Effector CD8-positive, alpha-beta T cell (primary cell): Measurements from ENCODE around the gene ZSWIM4.

Source experiments
- DNase-seq: peaks from one replicate; lab custom pipeline; 2025; lab: John Stamatoyannopoulos, UW

Gene ZSWIM4

DNA sequence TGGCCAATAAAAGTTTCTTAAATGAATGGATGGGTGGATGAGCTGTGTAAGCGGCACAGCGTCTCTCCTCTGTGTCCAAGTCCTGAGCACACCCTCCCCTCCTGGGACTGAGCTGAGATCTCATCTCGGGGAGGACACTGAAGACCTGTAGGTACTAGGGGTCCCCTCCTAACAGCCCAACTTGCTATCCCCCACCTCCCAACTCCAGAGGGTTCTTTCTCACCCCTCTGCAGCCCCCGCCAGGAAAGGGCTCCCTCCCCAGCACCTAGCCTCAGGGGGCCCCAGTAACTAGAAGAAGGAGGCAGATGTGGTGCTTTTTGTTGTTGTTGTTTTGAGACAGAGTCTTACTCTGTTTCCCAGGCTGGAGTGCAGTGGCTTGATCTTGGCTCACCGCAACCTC lies 80.6 kb downstream of the ZSWIM4 start:
- no peak for DNase-seq

DNA sequence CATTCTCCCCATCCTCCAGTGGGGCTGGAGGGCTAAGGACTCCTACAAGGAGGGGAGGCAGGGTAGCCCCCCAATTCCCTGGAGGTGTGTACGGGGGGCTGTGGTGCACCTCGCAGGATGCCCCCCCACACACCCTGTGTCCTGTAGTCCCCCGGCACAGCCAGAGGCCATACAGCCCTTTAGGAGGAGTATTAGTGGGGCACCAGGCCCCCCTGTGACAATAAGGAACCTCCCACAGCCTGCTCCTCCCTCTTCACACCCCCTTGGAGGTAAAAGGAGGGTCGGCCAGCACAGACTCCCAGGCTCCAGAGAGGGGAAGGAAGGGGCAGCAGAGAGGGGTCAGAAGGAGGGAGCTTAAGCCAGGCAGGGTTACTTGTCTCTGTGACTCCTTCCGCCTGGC lies 81.6 kb downstream of the ZSWIM4 start, which contains the start of gene NANOS3:
TSS of gene NANOS3 (plus strand) at position 301 of the 400 bp plus-strand sequence. CDS start 115 bp downstream, outside the sequence.
- DNase-seq, result no peak

DNA sequence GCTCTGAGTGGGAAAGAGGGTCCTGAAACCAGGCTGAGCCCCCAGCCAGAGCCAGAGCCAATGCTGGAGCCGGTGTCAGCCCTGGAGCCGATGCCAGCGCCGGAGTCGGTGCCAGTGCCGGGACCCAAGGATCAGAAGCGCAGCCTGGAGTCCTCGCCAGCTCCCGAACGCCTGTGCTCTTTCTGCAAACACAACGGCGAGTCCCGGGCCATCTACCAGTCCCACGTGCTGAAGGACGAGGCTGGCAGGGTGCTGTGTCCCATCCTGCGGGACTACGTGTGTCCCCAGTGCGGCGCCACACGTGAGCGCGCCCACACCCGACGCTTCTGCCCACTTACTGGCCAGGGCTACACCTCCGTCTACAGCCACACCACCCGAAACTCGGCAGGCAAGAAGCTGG lies 82.1 kb downstream of the ZSWIM4 start:
- DNase-seq, result no peak

DNA sequence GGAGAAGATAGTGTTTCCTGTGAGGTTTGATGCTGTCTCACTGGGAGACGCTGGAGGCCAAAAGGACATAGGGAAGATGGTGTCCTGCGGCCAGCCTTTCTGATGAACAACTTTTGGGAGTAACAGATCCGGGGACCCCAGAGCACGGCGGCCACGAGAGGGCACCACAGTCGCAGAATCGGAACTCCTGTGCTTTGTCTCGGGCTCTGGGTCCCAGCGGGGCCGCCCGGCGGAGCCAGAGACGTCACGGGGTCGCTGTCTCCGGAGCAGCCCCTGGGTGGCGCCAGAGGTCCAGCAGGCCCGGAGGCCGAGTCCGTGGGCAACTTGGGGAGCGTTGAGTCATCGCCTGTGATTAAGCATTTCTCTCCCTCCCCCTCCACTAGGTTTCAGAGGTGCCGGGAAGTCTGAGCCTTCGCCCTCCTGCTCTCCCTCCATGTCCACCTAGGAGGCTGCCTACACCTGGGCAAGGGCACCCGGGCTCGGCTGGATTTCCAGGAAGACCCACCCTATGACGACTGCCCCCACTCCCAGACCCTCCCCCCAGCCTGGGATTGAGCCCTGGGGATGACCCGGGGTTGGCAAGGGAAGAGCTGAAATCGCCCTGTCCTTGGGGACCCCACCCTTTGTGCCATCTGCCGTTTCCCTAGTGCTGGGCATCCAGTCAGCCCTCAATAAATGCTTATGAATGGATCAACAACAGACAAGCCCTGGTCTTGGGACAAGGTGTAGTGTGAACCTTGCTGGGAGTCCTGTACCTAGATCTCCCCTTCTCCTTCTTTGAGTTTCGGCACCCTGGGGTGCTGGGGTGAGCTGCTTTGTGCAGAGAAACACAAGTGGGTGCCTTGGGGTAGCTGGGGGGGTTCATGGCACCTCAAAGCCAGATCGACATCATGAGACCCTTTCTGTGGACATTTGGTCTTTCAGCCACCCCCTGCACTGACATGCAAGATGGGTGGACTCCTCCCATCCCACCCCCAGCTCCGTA lies 85.1 kb downstream of the ZSWIM4 start:
- DNase-seq, result peak; percentile 94

DNA sequence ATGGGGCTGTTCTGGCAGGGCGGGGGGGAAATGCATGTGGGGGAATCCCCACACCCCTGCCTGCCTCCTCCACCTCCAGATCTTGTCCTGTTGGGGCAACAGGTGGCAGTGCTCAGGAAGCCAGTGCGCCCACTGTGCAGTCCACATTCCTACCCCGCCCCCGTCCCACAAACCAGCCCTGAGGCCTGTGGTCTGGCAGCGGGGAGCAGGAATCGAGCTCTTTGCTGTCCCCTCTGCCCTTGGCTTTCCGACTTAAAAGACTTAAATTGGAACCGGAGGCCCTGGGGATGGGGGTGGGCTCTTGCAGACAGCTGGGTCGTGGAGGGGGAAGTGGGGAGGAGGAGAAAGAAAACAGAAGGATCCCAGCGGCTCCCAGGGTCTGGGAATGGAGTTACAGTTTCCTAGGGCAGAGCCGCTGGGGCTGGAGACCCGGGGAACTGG lies 86.0 kb downstream of the ZSWIM4 start:
- DNase-seq, result no peak
